WTC11 (cell line): Measurements from ENCODE around the gene PPP1R14B. TPM values are rescaled to one million over a fixed set of nuclear protein-coding genes. Genes with fewer than 3 reads are reported as not detected.

Experiments used
- AFF4 ChIP-seq: sonication (generic); formaldehyde crosslinking; IDR thresholded peaks from 2 replicates; pipeline ENCODE4 v1.8.1; 2023; ENCODE audit warnings: mild to moderate bottlenecking, missing genetic modification reagents, borderline replicate concordance
- ATF1 ChIP-seq: sonication (generic); formaldehyde crosslinking; IDR thresholded peaks from 2 replicates; pipeline ENCODE4 v1.8.1; 2023; ENCODE audit warnings: mild to moderate bottlenecking, moderate library complexity, missing genetic modification reagents
- CBFB ChIP-seq: sonication (generic); formaldehyde crosslinking; IDR thresholded peaks from 2 replicates; pipeline ENCODE4 v1.8.1; 2022; ENCODE audit warnings: mild to moderate bottlenecking, low read depth, missing genetic modification reagents
- CREM ChIP-seq: sonication (generic); formaldehyde crosslinking; IDR thresholded peaks from 2 replicates; pipeline ENCODE4 v1.8.1; 2022; ENCODE audit warnings: mild to moderate bottlenecking, missing genetic modification reagents, moderate library complexity
- ELF4 ChIP-seq: sonication (generic); formaldehyde crosslinking; IDR thresholded peaks from 2 replicates; pipeline ENCODE4 v1.8.1; 2022; ENCODE audit warnings: low read depth, mild to moderate bottlenecking, moderate library complexity, missing genetic modification reagents
- FOXJ3 ChIP-seq: sonication (generic); formaldehyde crosslinking; IDR thresholded peaks from 2 replicates; pipeline ENCODE4 v1.9.0; 2021; ENCODE audit warnings: missing genetic modification reagents, mild to moderate bottlenecking, borderline replicate concordance
- FOXP1 ChIP-seq: sonication (generic); formaldehyde crosslinking; IDR thresholded peaks from 2 replicates; pipeline ENCODE4 v1.8.0; 2022; ENCODE audit warnings: missing genetic modification reagents, mild to moderate bottlenecking, moderate library complexity, borderline replicate concordance
- GABPB1 ChIP-seq: sonication (generic); formaldehyde crosslinking; IDR thresholded peaks from 2 replicates; pipeline ENCODE4 v1.8.1; 2023; ENCODE audit warnings: mild to moderate bottlenecking, missing genetic modification reagents
- GRHL2 ChIP-seq: fragments of 250-450 bp; sonication (Bioruptor Pico); IDR thresholded peaks from 2 replicates; pipeline ENCODE4 v1.8.0; 2022; ENCODE audit warnings: mild to moderate bottlenecking, moderate library complexity; ENCODE audit not compliant: insufficient replicate concordance, severe bottlenecking
- IRF1 ChIP-seq: sonication (generic); formaldehyde crosslinking; IDR thresholded peaks from 2 replicates; pipeline ENCODE4 v1.8.0; 2023; ENCODE audit warnings: missing genetic modification reagents
- KAT7 ChIP-seq: sonication (generic); formaldehyde crosslinking; IDR thresholded peaks from 2 replicates; pipeline ENCODE4 v1.8.1; 2023; ENCODE audit warnings: missing genetic modification reagents, mild to moderate bottlenecking, borderline replicate concordance
- NR1H2 ChIP-seq: sonication (generic); formaldehyde crosslinking; IDR thresholded peaks from 2 replicates; pipeline ENCODE4 v1.9.0; 2021; ENCODE audit warnings: mild to moderate bottlenecking, moderate library complexity, missing genetic modification reagents
- NR2C2 ChIP-seq: sonication (generic); formaldehyde crosslinking; IDR thresholded peaks from 2 replicates; pipeline ENCODE4 v1.8.0; 2022; ENCODE audit warnings: mild to moderate bottlenecking, missing genetic modification reagents
- PREB ChIP-seq: sonication (generic); formaldehyde crosslinking; IDR thresholded peaks from 2 replicates; pipeline ENCODE4 v1.8.1; 2022; ENCODE audit warnings: mild to moderate bottlenecking, missing genetic modification reagents, moderate library complexity, borderline replicate concordance
- SMAD4 ChIP-seq: sonication (generic); formaldehyde crosslinking; IDR thresholded peaks from 2 replicates; pipeline ENCODE4 v1.8.0; 2022; ENCODE audit warnings: mild to moderate bottlenecking, missing genetic modification reagents
- TCF7 ChIP-seq: sonication (generic); formaldehyde crosslinking; IDR thresholded peaks from 2 replicates; pipeline ENCODE4 v1.8.0; 2022; ENCODE audit warnings: mild to moderate bottlenecking, low read depth, missing genetic modification reagents, moderate library complexity
- TEAD1 ChIP-seq: sonication (generic); formaldehyde crosslinking; IDR thresholded peaks from 2 replicates; pipeline ENCODE4 v1.8.0; 2022; ENCODE audit warnings: mild to moderate bottlenecking, missing genetic modification reagents
- TEAD4 ChIP-seq: sonication (generic); formaldehyde crosslinking; IDR thresholded peaks from 2 replicates; pipeline ENCODE4 v1.8.0; 2022; ENCODE audit warnings: mild to moderate bottlenecking, missing genetic modification reagents
- TP53 ChIP-seq: sonication (generic); formaldehyde crosslinking; IDR thresholded peaks from 2 replicates; pipeline ENCODE4 v1.8.1; 2023; ENCODE audit warnings: mild to moderate bottlenecking, missing genetic modification reagents
- USF2 ChIP-seq: sonication (generic); formaldehyde crosslinking; IDR thresholded peaks from 2 replicates; pipeline ENCODE4 v1.8.1; 2023; ENCODE audit warnings: mild to moderate bottlenecking, missing genetic modification reagents, moderate library complexity
- ZNF232 ChIP-seq: sonication (generic); formaldehyde crosslinking; IDR thresholded peaks from 2 replicates; pipeline ENCODE4 v1.8.0; 2022; ENCODE audit warnings: mild to moderate bottlenecking, missing genetic modification reagents
- ZNF425 ChIP-seq: fragments of 250-450 bp; sonication (Bioruptor Pico); conservative IDR thresholded peaks from 2 replicates; pipeline ENCODE4 v1.9.0; 2021; ENCODE audit warnings: mild to moderate bottlenecking
- ZNF512 ChIP-seq: sonication (generic); formaldehyde crosslinking; IDR thresholded peaks from 2 replicates; pipeline ENCODE4 v1.8.1; 2022; ENCODE audit warnings: missing genetic modification reagents, borderline replicate concordance
- ZNF532 ChIP-seq: fragments of 250-450 bp; sonication (Bioruptor Pico); IDR thresholded peaks from 2 replicates; pipeline ENCODE4 v1.9.0; 2021; ENCODE audit warnings: mild to moderate bottlenecking, borderline replicate concordance
- total RNA-seq: library from RNA; stranded (reverse); gene quantifications from 3 replicates; pipeline ENCODE4 v1.2.3, GENCODE V29; 2021

PPP1R14B gene
- total RNA-seq, 1 experiment from 2014 or later, result 471 TPM

- peak; percentile 19; the same call in 1 of the 2 replicates for TF ChIP-seq AFF4 (CRISPR knock-in tag)
- TF ChIP-seq KAT7 (CRISPR knock-in tag), result peak; percentile 58; the same call in 1 of the 2 replicates
- 0 out of 2 replicates have a peak, but pooled peaks have one; percentile 41 for TF ChIP-seq CBFB (CRISPR knock-in tag)
- no peak for TF ChIP-seq ZNF512 (CRISPR knock-in tag)
- TF ChIP-seq TEAD4 (CRISPR knock-in tag), result no peak
- no peak for TF ChIP-seq ZNF232 (CRISPR knock-in tag)
- TF ChIP-seq ELF4 (CRISPR knock-in tag), result peak; percentile 81; the same call in 1 of the 2 replicates
- no peak for TF ChIP-seq ATF1
- TF ChIP-seq NR1H2 (CRISPR knock-in tag), result no peak
- TF ChIP-seq FOXJ3 (CRISPR knock-in tag), result no peak
- TF ChIP-seq ZNF425 (CRISPR knock-in tag), result no peak
- no peak for TF ChIP-seq GRHL2 (CRISPR knock-in tag)
- TF ChIP-seq GABPB1, result peak; percentile 91
- 0 out of 2 replicates have a peak, but pooled peaks have one; percentile 19 for TF ChIP-seq TCF7 (CRISPR knock-in tag)
- peak; percentile 73 for TF ChIP-seq FOXP1
- peak; percentile 89; the same call in 1 of the 2 replicates for TF ChIP-seq TEAD1 (CRISPR knock-in tag)
- TF ChIP-seq PREB, result no peak
- TF ChIP-seq ZNF532, result no peak
- TF ChIP-seq USF2 (CRISPR knock-in tag), result 0 out of 2 replicates have a peak, but pooled peaks have one; percentile 41
- TF ChIP-seq NR2C2 (CRISPR knock-in tag), result peak; percentile 98
- TF ChIP-seq TP53 (CRISPR knock-in tag), result no peak
- no peak for TF ChIP-seq SMAD4
- TF ChIP-seq IRF1 (CRISPR knock-in tag), result no peak
- TF ChIP-seq CREM, result peak; percentile 59; the same call in 1 of the 2 replicates
Measured at GRCh38 chr11:64269540-64270220, 22.9 kb upstream of the PPP1R14B start (continued).
